H1 (cell line): ENCODE results near the gene SOD2. TPM values are rescaled to one million over a fixed set of nuclear protein-coding genes. Genes with fewer than 3 reads are reported as not detected.

Source experiments
- CTCF ChIA-PET: fragments of 300-600 bp; sonication (Branson Sonifier 250); formaldehyde crosslinking; loops from one replicate; lab custom pipeline; 2021; ENCODE audit not compliant: partially characterized antibody; lab: Charles Lee
- POLR2A ChIA-PET: fragments of 300-600 bp; sonication (Branson Sonifier 250); formaldehyde crosslinking; loops from one replicate; lab custom pipeline; 2021; ENCODE audit warnings: inconsistent platforms; ENCODE audit not compliant: partially characterized antibody; lab: Charles Lee
- DNase-seq, 2 experiments: peaks; one replicate each; pipeline versions ENCODE4 v3.0.0 to v3.0.0-alpha.2; 2010 to 2022; ENCODE audit warnings: low spot score in 2 of 2, low read depth in 1 of 2, mixed read lengths in 1 of 2
- FAIRE-seq: peaks from 2 replicates; lab custom pipeline; 2011; peaks lifted over from hg19 to GRCh38; lab: Jason Lieb, UNC
- H2AFZ ChIP-seq: 2 replicates; pipeline ENCODE4 v1.8.1; 2012; ENCODE audit warnings: low read length, inconsistent platforms
- H2AK5ac ChIP-seq: 2 replicates; pipeline ENCODE4 v1.6.1; 2013; ENCODE audit warnings: low read depth, low read length
- H2BK120ac ChIP-seq: replicated peaks from 2 replicates; pipeline ENCODE3; 2013; ENCODE audit warnings: low read depth, low read length, inconsistent platforms
- H2BK12ac ChIP-seq: 2 replicates; pipeline ENCODE4 v1.6.1; 2013; ENCODE audit warnings: low read depth, low read length
- H2BK15ac ChIP-seq: 2 replicates; pipeline ENCODE4 v1.6.1; 2013; ENCODE audit warnings: low read length
- H2BK20ac ChIP-seq: 2 replicates; pipeline ENCODE4 v1.6.1; 2013; ENCODE audit warnings: low read length
- H2BK5ac ChIP-seq: 2 replicates; pipeline ENCODE4 v1.6.1; 2013; ENCODE audit warnings: low read depth, low read length
- H3K14ac ChIP-seq: 2 replicates; pipeline ENCODE4 v1.6.1; 2013; ENCODE audit warnings: inconsistent platforms; ENCODE audit not compliant: insufficient read length
- H3K18ac ChIP-seq: 2 replicates; pipeline ENCODE4 v1.6.1; 2013; ENCODE audit warnings: low read length; ENCODE audit errors: extremely low read depth
- H3K23ac ChIP-seq: 2 replicates; pipeline ENCODE4 v1.6.1; 2013; ENCODE audit warnings: inconsistent platforms; ENCODE audit not compliant: insufficient read length
- H3K23me2 ChIP-seq: 2 replicates; pipeline ENCODE4 v1.6.1; 2013; ENCODE audit warnings: low read depth, low read length
- H3K27ac ChIP-seq: 2 replicates; pipeline ENCODE4 v1.6.1; 2011; ENCODE audit warnings: low read depth, low read length, inconsistent platforms
- H3K27me3 ChIP-seq, 4 experiments: replicated peaks in 1 of 4; 1 replicate in 1 of 4; 2 replicates in 3 of 4; pipeline versions ENCODE4 v1.6.1 to v1.8.1; 2011 to 2013; ENCODE audit warnings: low read length in 3 of 4, mild to moderate bottlenecking in 3 of 4, inconsistent platforms in 2 of 4, mixed read lengths in 2 of 4, moderate library complexity in 1 of 4; ENCODE audit not compliant: control insufficient read depth in 3 of 4, insufficient read depth in 3 of 4; ENCODE audit errors: extremely low read depth in 1 of 4
- H3K36me3 ChIP-seq, 4 experiments: 2 replicates each; pipeline versions ENCODE4 v1.6.1 to v1.8.1; 2011 to 2013; ENCODE audit warnings: mild to moderate bottlenecking in 4 of 4, low read length in 3 of 4, moderate library complexity in 2 of 4, control low read depth in 1 of 4, inconsistent platforms in 1 of 4; ENCODE audit not compliant: insufficient read depth in 4 of 4, control insufficient read depth in 2 of 4
- H3K4ac ChIP-seq: replicated peaks from 2 replicates; pipeline ENCODE3; 2013; ENCODE audit warnings: low read length, low read depth, mixed read lengths, inconsistent platforms; ENCODE audit not compliant: insufficient read length
- H3K4me1 ChIP-seq, 4 experiments: replicated peaks in 1 of 4; 1 replicate in 1 of 4; 2 replicates in 3 of 4; pipeline versions ENCODE4 v1.6.1 to v1.8.1; 2011 to 2013; ENCODE audit warnings: low read length in 3 of 4, inconsistent platforms in 2 of 4, mixed read lengths in 1 of 4; ENCODE audit not compliant: insufficient read depth in 4 of 4, control insufficient read depth in 3 of 4
- H3K4me2 ChIP-seq, 2 experiments: 2 replicates each; pipeline versions ENCODE4 v1.6.1 to v1.8.1; 2011 to 2013; ENCODE audit warnings: low read depth in 2 of 2, low read length in 2 of 2, control low read depth in 1 of 2, inconsistent platforms in 1 of 2, mild to moderate bottlenecking in 1 of 2; ENCODE audit not compliant: insufficient read depth in 1 of 2
- H3K4me3 ChIP-seq, 4 experiments: fragments of 200-600, 300-600 bp in 1 of 4; sonication (generic), shearing (Covaris generic), sonication (Bioruptor Twin) in 1 of 4; 2 replicates each; pipeline versions ENCODE4 v1.5.1 to v1.8.1; 2011 to 2016; ENCODE audit warnings: low read length in 4 of 4, low read depth in 3 of 4, control low read depth in 2 of 4, inconsistent platforms in 2 of 4, mild to moderate bottlenecking in 2 of 4, mixed read lengths in 1 of 4, moderate library complexity in 1 of 4; ENCODE audit not compliant: insufficient read depth in 2 of 4; ENCODE audit errors: extremely low read depth in 1 of 4
- H3K56ac ChIP-seq: replicated peaks from 2 replicates; pipeline ENCODE3; 2013; ENCODE audit warnings: low read depth, mild to moderate bottlenecking, mixed read lengths, low read length, inconsistent platforms; ENCODE audit not compliant: insufficient read length
- H3K79me1 ChIP-seq: 2 replicates; pipeline ENCODE4 v1.6.1; 2013; ENCODE audit warnings: low read depth, low read length, control low read depth
- H3K79me2 ChIP-seq, 2 experiments: 2 replicates each; pipeline versions ENCODE4 v1.6.1 to v1.8.1; 2012 to 2013; ENCODE audit warnings: low read length in 2 of 2, mild to moderate bottlenecking in 2 of 2, inconsistent platforms in 1 of 2; ENCODE audit not compliant: insufficient read depth in 2 of 2, control insufficient read depth in 1 of 2
- H3K9ac ChIP-seq, 4 experiments: replicated peaks in 1 of 4; 1 replicate in 1 of 4; 2 replicates in 3 of 4; pipeline versions ENCODE4 v1.6.1 to v1.8.1; 2011 to 2013; ENCODE audit warnings: low read depth in 3 of 4, low read length in 3 of 4, control low read depth in 2 of 4, mild to moderate bottlenecking in 2 of 4, moderate library complexity in 2 of 4, inconsistent platforms in 1 of 4; ENCODE audit errors: extremely low read depth in 1 of 4
- H3K9me3 ChIP-seq, 2 experiments: 2 replicates each; pipeline versions ENCODE4 v1.6.1 to v1.8.1; 2012 to 2013; ENCODE audit warnings: mild to moderate bottlenecking in 2 of 2, moderate library complexity in 2 of 2, control low read depth in 1 of 2, inconsistent platforms in 1 of 2, low read depth in 1 of 2, low read length in 1 of 2, mixed read lengths in 1 of 2; ENCODE audit not compliant: insufficient read depth in 2 of 2
- H4K20me1 ChIP-seq, 2 experiments: replicated peaks in 1 of 2; 2 replicates each; pipeline versions ENCODE3 to v1.8.1; 2011 to 2013; ENCODE audit warnings: inconsistent platforms in 2 of 2, low read length in 2 of 2, mild to moderate bottlenecking in 1 of 2; ENCODE audit not compliant: insufficient read depth in 2 of 2, control insufficient read depth in 1 of 2
- H4K5ac ChIP-seq: 2 replicates; pipeline ENCODE4 v1.6.1; 2013; ENCODE audit warnings: low read length, low read depth, mixed read lengths, inconsistent platforms; ENCODE audit not compliant: insufficient read length
- H4K8ac ChIP-seq: 2 replicates; pipeline ENCODE4 v1.8.0; 2013; ENCODE audit warnings: mild to moderate bottlenecking, moderate library complexity, low read length, inconsistent platforms; ENCODE audit not compliant: insufficient read depth; ENCODE audit errors: extremely low read depth
- H4K91ac ChIP-seq: replicated peaks from 2 replicates; pipeline ENCODE3; 2013; ENCODE audit warnings: low read length, mixed read lengths, inconsistent platforms; ENCODE audit not compliant: insufficient read length
- HDAC2 ChIP-seq, 2 experiments: fragments of 300-600 bp in 1 of 2; sonication (generic) in 1 of 2; IDR thresholded peaks; 2 replicates each; pipeline ENCODE4 v1.6.1; 2011 to 2012; ENCODE audit warnings: low read depth in 2 of 2, low read length in 2 of 2, mild to moderate bottlenecking in 2 of 2, moderate library complexity in 2 of 2, borderline replicate concordance in 1 of 2, inconsistent platforms in 1 of 2
- KDM4A ChIP-seq: IDR thresholded peaks from one replicate; pipeline ENCODE4 v1.7.1; 2012; ENCODE audit warnings: low read depth, mild to moderate bottlenecking, moderate library complexity, low read length, inconsistent platforms; ENCODE audit not compliant: severe bottlenecking
- KDM5A ChIP-seq: fragments of 200-600 bp; IDR thresholded peaks from 2 replicates; pipeline ENCODE4 v1.7.1; 2012; ENCODE audit warnings: mild to moderate bottlenecking, low read length, inconsistent platforms, mixed read lengths
- SAP30 ChIP-seq: fragments of 300-600 bp; sonication (generic); IDR thresholded peaks from 2 replicates; pipeline ENCODE4 v1.7.1; 2012; ENCODE audit warnings: low read length, moderate library complexity, mild to moderate bottlenecking, inconsistent platforms; ENCODE audit not compliant: insufficient read depth, insufficient replicate concordance
- TEAD4 ChIP-seq: IDR thresholded peaks from 2 replicates; pipeline ENCODE4 v1.6.1; 2012; ENCODE audit warnings: low read depth, low read length, inconsistent platforms, mixed read lengths
- WGBS, 2 experiments: shearing (Covaris generic) in 1 of 2; methylation state at CpG; one replicate each; pipeline versions ENCODE4 v1.1.6 to v1.1.7; 2013 to 2015; ENCODE audit warnings: low lambda C conversion rate in 2 of 2, mixed read lengths in 2 of 2, inconsistent platforms in 1 of 2, low coverage in 1 of 2, missing lambda C conversion rate in 1 of 2; ENCODE audit not compliant: insufficient replicate concordance in 2 of 2, insufficient coverage in 1 of 2, insufficient read length in 1 of 2; ENCODE audit errors: extremely low coverage in 1 of 2, missing lambda C conversion rate in 1 of 2; 5-methylcytosine and 5-hydroxymethylcytosine counted together
- polyA plus RNA-seq, 7 experiments: library from polyadenylated mRNA; depleted of rRNA in 3 of 7; stranded (reverse) in 5 of 7; unstranded in 2 of 7; fragments of >200 nt in 5 of 7; fragments of 200-250 nt in 2 of 7; gene quantifications; 1 replicate in 5 of 7; 2 replicates in 1 of 7; 4 replicates in 1 of 7; pipeline versions ENCODE4 v1.2.1 to v1.2.3, GENCODE V29; 2011 to 2013; ENCODE audit warnings: missing spikeins in 2 of 7, mixed read lengths in 2 of 7
- total RNA-seq: library from RNA; stranded (reverse); fragmentation: NEBNext Ultra II Directional; extraction: Animal tissue kit (Norgen Biotek cat#: 25700); gene quantifications from 2 replicates; pipeline ENCODE4 v1.2.1, GENCODE V29; 2021
- TF ChIP-seq, protein P1 (sequence below): IDR thresholded peaks from 2 replicates; pipeline ENCODE4 v1.6.1; 2011; ENCODE audit warnings: low read depth, mild to moderate bottlenecking, low read length; ENCODE audit not compliant: insufficient read depth
- TF ChIP-seq, protein P2 (sequence below), 3 experiments: IDR thresholded peaks; 1 replicate in 2 of 3; 2 replicates in 1 of 3; pipeline versions ENCODE4 v1.5.1 to v1.6.1; 2011; ENCODE audit warnings: low read length in 3 of 3, mild to moderate bottlenecking in 3 of 3, inconsistent platforms in 2 of 3, low read depth in 1 of 3, moderate library complexity in 1 of 3; ENCODE audit not compliant: insufficient read depth in 1 of 3; ENCODE audit errors: control extremely low read depth in 1 of 3

The SOD2 gene
- total and polyA plus RNA-seq, 2 of the 8 experiments (the other 6 are each of a cell fraction or from before 2014, with no cell fraction given), result 31.1 to 88.7 TPM

DNA sequence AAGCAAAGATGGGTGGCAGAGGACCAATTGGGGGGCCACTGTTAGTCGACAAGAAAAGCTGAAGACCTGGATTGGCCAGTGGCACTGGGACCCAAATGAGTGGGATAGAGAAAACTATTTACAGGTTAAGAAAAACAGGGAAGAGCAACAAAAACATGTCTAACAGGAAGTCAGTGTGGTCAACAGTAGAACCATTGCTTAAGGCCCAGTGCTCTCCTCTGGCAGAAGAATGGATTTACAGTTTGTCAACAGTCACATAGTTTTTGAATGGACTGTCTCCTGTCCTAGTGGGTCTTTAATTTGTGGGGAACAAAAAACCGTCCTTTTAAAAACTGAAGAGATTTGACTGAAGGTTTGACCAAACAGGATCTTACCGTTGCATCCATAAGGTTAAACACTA, 22.1 kb upstream of the SOD2 start:
- no peak overlapping the region for H3K27ac ChIP-seq

More for the DNA sequence above, 22.1 kb upstream of the SOD2 start:
- H2AFZ ChIP-seq, result no peak overlapping the region
- no peaks in the 10 kb centered on the region for H3K27me3 ChIP-seq
- no peak overlapping the region for H2BK120ac ChIP-seq
- no peak overlapping the region for H3K23ac ChIP-seq
- H2AK5ac ChIP-seq, result no peak overlapping the region
- no peaks in the 10 kb centered on the region; the same call in 1 of the 2 replicates for H3K79me1 ChIP-seq
- H2BK12ac ChIP-seq, result no peak overlapping the region
- 59% methylated on average over 3 of the region's 3 CpGs; no CpG with 5 or more reads in 1 of the 2 experiments for WGBS, 2 experiments
- no peak overlapping the region for H3K4me3 ChIP-seq
- H3K14ac ChIP-seq, result no peak overlapping the region
- H3K4ac ChIP-seq, result no peak overlapping the region
- H3K79me2 ChIP-seq, result peaks cover 0 to under 1% of the 10 kb centered on the region in 2 experiments; a peak in 1 of 4 replicates
- no peak overlapping the region for H2BK15ac ChIP-seq
- H3K9me3 ChIP-seq, result no peaks in the 10 kb centered on the region
- no peak overlapping the region for H2BK20ac ChIP-seq
- H3K18ac ChIP-seq, result no peak overlapping the region
- TF ChIP-seq HDAC2 (IDR thresholded peaks at IDR 0.05; ENCODE audit: borderline replicate concordance in 1 of 2, low read depth in 2 of 2, low read length in 2 of 2) (no peak), KDM4A (no peak), TEAD4 (no peak), SAP30 (no peak), KDM5A (no peak)
- TF ChIP-seq, protein P1, sequence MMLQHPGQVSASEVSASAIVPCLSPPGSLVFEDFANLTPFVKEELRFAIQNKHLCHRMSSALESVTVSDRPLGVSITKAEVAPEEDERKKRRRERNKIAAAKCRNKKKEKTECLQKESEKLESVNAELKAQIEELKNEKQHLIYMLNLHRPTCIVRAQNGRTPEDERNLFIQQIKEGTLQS, result no peak
- TF ChIP-seq, protein P2, sequence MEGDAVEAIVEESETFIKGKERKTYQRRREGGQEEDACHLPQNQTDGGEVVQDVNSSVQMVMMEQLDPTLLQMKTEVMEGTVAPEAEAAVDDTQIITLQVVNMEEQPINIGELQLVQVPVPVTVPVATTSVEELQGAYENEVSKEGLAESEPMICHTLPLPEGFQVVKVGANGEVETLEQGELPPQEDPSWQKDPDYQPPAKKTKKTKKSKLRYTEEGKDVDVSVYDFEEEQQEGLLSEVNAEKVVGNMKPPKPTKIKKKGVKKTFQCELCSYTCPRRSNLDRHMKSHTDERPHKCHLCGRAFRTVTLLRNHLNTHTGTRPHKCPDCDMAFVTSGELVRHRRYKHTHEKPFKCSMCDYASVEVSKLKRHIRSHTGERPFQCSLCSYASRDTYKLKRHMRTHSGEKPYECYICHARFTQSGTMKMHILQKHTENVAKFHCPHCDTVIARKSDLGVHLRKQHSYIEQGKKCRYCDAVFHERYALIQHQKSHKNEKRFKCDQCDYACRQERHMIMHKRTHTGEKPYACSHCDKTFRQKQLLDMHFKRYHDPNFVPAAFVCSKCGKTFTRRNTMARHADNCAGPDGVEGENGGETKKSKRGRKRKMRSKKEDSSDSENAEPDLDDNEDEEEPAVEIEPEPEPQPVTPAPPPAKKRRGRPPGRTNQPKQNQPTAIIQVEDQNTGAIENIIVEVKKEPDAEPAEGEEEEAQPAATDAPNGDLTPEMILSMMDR (IDR thresholded peaks at IDR 0.05; ENCODE audit: control extremely low read depth in 1 of 3, insufficient read depth in 1 of 3, low read depth in 1 of 3, low read length in 3 of 3), result no peak
- no peak overlapping the region for H2BK5ac ChIP-seq
- H3K36me3 ChIP-seq, result no peaks in the 10 kb centered on the region
- H3K9ac ChIP-seq, result no peak overlapping the region
- ChIA-PET CTCF (no interaction called here), POLR2A (interaction anchor here (1.0 kb wide), 1 partner anchor 12 kb away, joined by 4 read pairs; the partner anchor contains the start of gene WTAP)
- no peak overlapping the region for H3K4me2 ChIP-seq
- H3K56ac ChIP-seq, result no peak overlapping the region
- peaks cover 0 to under 1% of the 10 kb centered on the region in 2 experiments for H4K20me1 ChIP-seq
- H4K8ac ChIP-seq, result no peak overlapping the region
- FAIRE-seq (no peak), DNase-seq (no peak)
- H3K23me2 ChIP-seq, result peaks cover 13% of the 10 kb centered on the region; the same call in 1 of the 2 replicates
- no peaks in the 10 kb centered on the region for H3K4me1 ChIP-seq
- H4K5ac ChIP-seq, result no peak overlapping the region
- no peak overlapping the region for H4K91ac ChIP-seq
